Measurements from ENCODE around the gene SLC24A3.

SLC24A3 gene

DNA sequence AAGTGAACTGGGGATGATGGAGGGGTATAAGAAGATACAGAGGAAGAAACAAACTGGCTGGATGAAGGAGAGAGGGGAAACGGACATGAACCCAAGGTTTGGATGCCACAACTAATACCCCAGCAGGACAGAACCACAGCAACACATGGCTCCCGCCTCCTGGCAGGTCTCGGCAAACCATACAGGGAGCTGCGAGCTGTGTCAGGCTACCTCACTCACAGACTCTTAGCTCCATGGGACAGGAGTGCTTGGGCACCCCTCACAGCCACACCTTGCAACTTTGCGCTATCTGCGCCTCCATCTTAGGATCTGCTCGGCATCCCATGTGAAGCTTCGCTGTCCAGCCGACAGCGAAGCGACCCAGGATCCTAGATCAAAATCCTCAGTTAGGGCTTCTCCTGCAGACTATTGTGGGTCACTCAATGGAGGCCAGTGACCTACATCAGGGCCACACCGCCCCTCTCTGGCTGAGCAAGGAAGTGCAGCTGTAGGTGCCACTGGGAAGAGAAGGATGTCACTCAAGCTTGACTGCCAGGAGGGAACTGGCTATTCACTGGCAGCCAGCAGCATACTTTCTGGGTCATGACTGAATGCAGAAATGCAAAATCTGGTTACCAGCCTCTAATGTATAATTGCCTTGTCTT is 371.2 kb downstream of the SLC24A3 start:
- no peak overlapping the region for H3K4me3 ChIP-seq (ENCODE audit: low read length)
- TF ChIP-seq CTCF (IDR thresholded peaks at IDR 0.05; ENCODE audit: insufficient read depth, low read depth, low read length, missing control alignments), result peak; percentile 80
- DNase-seq (ENCODE audit: low read depth), result peak; percentile 44

- no peak for TF ChIP-seq CTCF (IDR thresholded peaks at IDR 0.05; ENCODE audit: insufficient read depth, low read depth, low read length, missing control alignments)
Observed at GRCh38 chr20:19588241-19588640, 375.8 kb downstream of the SLC24A3 start.

GRCh38 chr20:19588732-19589131 is 376.3 kb downstream of the SLC24A3 start:
- no peak for DNase-seq (ENCODE audit: low read depth)

More at GRCh38 chr20:19588241-19588640, 375.8 kb downstream of the SLC24A3 start:
- no peak for DNase-seq (ENCODE audit: low read depth)
- no peak overlapping the region for H3K4me3 ChIP-seq (ENCODE audit: low read length)

GRCh38 chr20:19589787-19590362 is 377.4 kb downstream of the SLC24A3 start:
- TF ChIP-seq CTCF (IDR thresholded peaks at IDR 0.05; ENCODE audit: insufficient read depth, low read depth, low read length, missing control alignments), result no peak
- no peak for DNase-seq (ENCODE audit: low read depth)
- H3K4me3 ChIP-seq (ENCODE audit: low read length), result no peak overlapping the region

More at GRCh38 chr20:19588732-19589131, 376.3 kb downstream of the SLC24A3 start:
- H3K4me3 ChIP-seq (ENCODE audit: low read length), result no peak overlapping the region
- TF ChIP-seq CTCF (IDR thresholded peaks at IDR 0.05; ENCODE audit: insufficient read depth, low read depth, low read length, missing control alignments), result no peak

DNA sequence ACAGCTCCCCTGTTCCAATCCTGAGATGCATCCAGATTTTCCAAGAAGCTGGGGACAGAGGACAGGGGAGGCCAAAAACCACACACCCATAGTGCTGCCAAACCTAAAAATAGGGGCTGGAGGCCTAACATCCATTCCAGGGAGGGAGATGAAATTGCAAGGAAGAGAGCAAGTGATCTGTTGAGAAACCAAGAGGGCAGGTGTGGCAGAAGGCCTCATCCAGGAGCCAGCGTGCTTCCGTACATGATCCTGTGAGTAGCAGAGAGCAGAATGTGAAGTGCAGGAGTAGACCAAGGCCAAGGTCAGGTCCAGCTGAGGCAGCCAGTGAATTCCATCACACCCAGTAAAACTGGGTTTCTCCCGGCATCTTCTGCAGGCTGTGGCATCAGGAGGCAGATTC is 377.9 kb downstream of the SLC24A3 start:
- TF ChIP-seq CTCF (IDR thresholded peaks at IDR 0.05; ENCODE audit: insufficient read depth, low read depth, low read length, missing control alignments), result no peak
- no peak overlapping the region for H3K4me3 ChIP-seq (ENCODE audit: low read length)
- DNase-seq (ENCODE audit: low read depth), result no peak

DNA sequence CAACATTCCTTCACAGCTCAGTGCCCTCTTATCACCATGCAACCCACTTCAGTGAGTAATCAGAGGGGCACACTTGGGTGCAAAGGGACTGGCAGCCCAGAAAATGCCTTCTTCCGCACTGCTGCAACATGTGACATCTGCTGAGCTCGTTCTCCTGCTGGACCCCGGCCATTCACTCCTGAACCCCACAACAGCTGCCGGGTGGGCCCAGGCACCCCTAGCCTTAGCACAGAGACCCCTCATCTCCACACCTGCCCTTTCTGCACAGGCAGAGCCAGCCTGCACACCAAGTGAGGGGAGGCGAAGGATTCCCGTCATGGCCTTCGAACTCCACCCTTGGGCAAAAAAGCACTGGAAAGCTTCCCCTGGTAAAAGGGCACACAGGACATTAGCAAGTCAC is 381.3 kb downstream of the SLC24A3 start:
- no peak for DNase-seq (ENCODE audit: low read depth)
- TF ChIP-seq CTCF (IDR thresholded peaks at IDR 0.05; ENCODE audit: insufficient read depth, low read depth, low read length, missing control alignments), result no peak
- H3K4me3 ChIP-seq (ENCODE audit: low read length), result no peak overlapping the region

GRCh38 chr20:19594896-19595295 is 382.5 kb downstream of the SLC24A3 start:
- DNase-seq (ENCODE audit: low read depth), result no peak
- no peak for TF ChIP-seq CTCF (IDR thresholded peaks at IDR 0.05; ENCODE audit: insufficient read depth, low read depth, low read length, missing control alignments)
- no peak overlapping the region for H3K4me3 ChIP-seq (ENCODE audit: low read length)
